Endometrial microvascular endothelial cells (primary cell): ENCODE results near the gene SDK2. TPM values are rescaled to one million over a fixed set of nuclear protein-coding genes. Genes with fewer than 3 reads are reported as not detected.

ENCODE experiments used
- in situ Hi-C: cut with HindIII; loops from 2 replicates; pipeline ENCODE4 v1.10.0; 2017; ENCODE audit warnings: low sequenced_read_pairs, low pct_unique_long_range_greater_than_20kb; ENCODE audit errors: inconsistent ontology term
- total RNA-seq: library from RNA; depleted of rRNA; stranded (reverse); fragments of >200 nt; gene quantifications from one replicate; pipeline ENCODE4 v1.2.3, GENCODE V29; 2015; ENCODE audit errors: inconsistent ontology term

Gene SDK2
- total RNA-seq, 1 donor from 2014 or later, result not detected

GRCh38 chr17:73593249-73593965 is 50.8 kb downstream of the SDK2 start:
- in situ Hi-C loops, result no loop called here

GRCh38 chr17:73592501-73592961 is 51.7 kb downstream of the SDK2 start:
- in situ Hi-C loops, result no loop called here

- in situ Hi-C loops, result no loop called here
These were observed 52.2 kb downstream of the SDK2 start for GRCh38 chr17:73592079-73592415.

- in situ Hi-C loops, result no loop called here
These were observed 52.8 kb downstream of the SDK2 start for GRCh38 chr17:73591296-73592078.

GRCh38 chr17:73589363-73589980 is 54.8 kb downstream of the SDK2 start:
- in situ Hi-C loops, result no loop called here

GRCh38 chr17:73588891-73589290 is 55.4 kb downstream of the SDK2 start:
- in situ Hi-C loops, result no loop called here

- in situ Hi-C loops, result no loop called here
These were observed 55.9 kb downstream of the SDK2 start for GRCh38 chr17:73588301-73588846.

- in situ Hi-C loops, result no loop called here
These were observed 57.2 kb downstream of the SDK2 start for GRCh38 chr17:73586921-73587602.

- in situ Hi-C loops, result no loop called here
These were observed 57.9 kb downstream of the SDK2 start for GRCh38 chr17:73586275-73586832.

GRCh38 chr17:73585583-73585982 is 58.7 kb downstream of the SDK2 start:
- in situ Hi-C loops, result no loop called here

GRCh38 chr17:73584987-73585386 is 59.3 kb downstream of the SDK2 start:
- in situ Hi-C loops, result no loop called here

GRCh38 chr17:73584049-73584448 is 60.2 kb downstream of the SDK2 start:
- in situ Hi-C loops, result no loop called here

- in situ Hi-C loops, result no loop called here
These were observed 61.4 kb downstream of the SDK2 start for GRCh38 chr17:73582821-73583220.

- in situ Hi-C loops, result no loop called here
These were observed 61.9 kb downstream of the SDK2 start for GRCh38 chr17:73582359-73582758.

GRCh38 chr17:73581379-73581778 is 62.9 kb downstream of the SDK2 start:
- in situ Hi-C loops, result no loop called here

GRCh38 chr17:73580073-73580710 is 64.1 kb downstream of the SDK2 start:
- in situ Hi-C loops, result no loop called here

- in situ Hi-C loops, result no loop called here
These were observed 67.6 kb downstream of the SDK2 start for GRCh38 chr17:73576556-73577098.
